ENCODE results near the gene RNF141. TPM values are rescaled to one million over a fixed set of nuclear protein-coding genes. Genes with fewer than 3 reads are reported as not detected.
A peak's percentile ranks its signal among the peaks of the same experiment; 100 is the strongest.

RNF141 gene
- total and polyA plus RNA-seq, 3 experiments from 2014 or later, result 19.2 to 20.0 (median 19.6) TPM

DNA sequence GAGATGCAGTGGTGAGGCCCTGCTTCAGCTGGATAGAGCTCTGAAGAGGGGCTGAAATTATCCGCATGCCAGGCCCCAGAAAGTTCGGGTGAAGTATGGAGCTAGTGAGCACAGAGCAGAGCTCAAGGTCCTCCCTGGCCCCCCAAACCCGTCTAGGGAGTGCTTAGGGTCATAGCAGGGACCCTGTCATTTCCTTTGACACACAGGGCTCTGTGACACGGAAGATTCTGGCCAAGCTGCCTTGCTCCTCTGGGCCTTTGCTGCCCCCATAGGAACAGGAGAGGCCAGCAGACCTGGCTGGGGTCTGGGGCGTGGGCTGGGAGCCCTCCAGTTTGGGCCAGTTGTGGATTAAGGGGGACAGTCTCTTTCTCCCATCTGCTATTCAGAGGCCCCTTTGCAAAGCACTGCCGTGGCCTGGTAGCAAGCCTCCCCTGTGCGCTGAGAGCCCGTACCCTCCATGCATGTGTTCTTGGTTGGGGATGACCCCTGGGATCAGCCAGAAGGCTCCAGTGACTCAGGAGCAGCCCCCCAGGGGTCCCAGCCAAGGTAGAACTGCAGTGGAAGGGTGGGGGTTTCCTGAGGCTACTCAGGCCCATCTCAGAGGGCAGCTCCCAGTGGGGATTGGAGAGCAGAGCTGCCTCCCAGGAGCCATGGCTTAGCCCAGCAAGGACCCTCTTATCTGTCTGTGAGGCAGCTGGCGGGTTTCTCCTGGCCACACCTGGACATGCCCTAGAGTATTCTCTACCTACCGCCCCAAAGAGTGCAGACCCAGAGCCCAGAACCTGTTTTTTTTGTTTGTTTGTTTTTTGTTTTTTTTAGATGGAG, 42.3 kb downstream of the RNF141 start:
- Mint-ChIP-seq H3K36me3 (peaks cover 0 to 90% (median 26%) of the 10 kb centered on the region in 3 donors), H3K27ac (peak overlapping the region in 2 of 8 donors; percentile 38 to 85), H3K27me3 (no peaks in the 10 kb centered on the region), H3K4me3 (no peak overlapping the region), H3K4me1 (no peaks in the 10 kb centered on the region), H3K9me3 (no peaks in the 10 kb centered on the region)
- ChIA-PET CTCF (interaction anchor here (1.2 kb wide), 1 partner anchor 43 kb away, joined by 4 read pairs; the partner anchor contains the start of gene RNF141), POLR2A (no interaction called here)
- Histone ChIP-seq H3K4me1 (ENCODE audit: insufficient read depth, low read length) (no peaks in the 10 kb centered on the region), H3K27ac (ENCODE audit: low read depth, low read length) (no peak overlapping the region), H3K27me3 (ENCODE audit: insufficient read depth, low read length, poor library complexity, severe bottlenecking) (no peaks in the 10 kb centered on the region), H3K4me3 (ENCODE audit: low read length) (no peak overlapping the region), H3K9me3 (ENCODE audit: low read length) (no peaks in the 10 kb centered on the region), H3K36me3 (ENCODE audit: insufficient read depth, low read length) (peaks cover 42% of the 10 kb centered on the region)
- no peak for DNase-seq

DNA sequence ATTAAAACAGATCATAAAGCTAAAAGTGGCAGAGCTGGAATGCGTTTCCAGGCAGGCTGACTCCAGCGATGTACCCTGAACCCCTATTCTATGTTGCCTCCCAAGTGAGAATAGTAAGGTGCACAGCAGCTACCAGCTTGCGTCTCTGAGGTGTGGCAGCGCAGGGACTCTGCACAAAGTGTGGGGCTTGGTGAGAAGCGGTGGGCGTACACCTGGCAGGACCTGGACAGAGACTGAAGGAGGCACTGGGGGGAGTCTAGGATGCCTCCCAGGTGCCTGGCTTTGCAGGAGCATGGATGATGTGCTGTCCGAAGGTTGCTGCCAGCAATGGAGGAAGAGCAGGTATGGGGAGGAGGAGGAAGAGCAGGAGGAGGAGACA, 43.0 kb downstream of the RNF141 start:
- ChIA-PET POLR2A (no interaction called here), CTCF (interaction anchor here (1.2 kb wide), 1 partner anchor 43 kb away, joined by 4 read pairs; the partner anchor contains the start of gene RNF141)
- H3K27me3 Mint-ChIP-seq, result no peaks in the 10 kb centered on the region
- H3K4me1 Mint-ChIP-seq, result no peaks in the 10 kb centered on the region
- Histone ChIP-seq H3K27me3 (ENCODE audit: insufficient read depth, low read length, poor library complexity, severe bottlenecking) (no peaks in the 10 kb centered on the region), H3K4me3 (ENCODE audit: low read length) (no peak overlapping the region), H3K9me3 (ENCODE audit: low read length) (no peaks in the 10 kb centered on the region), H3K36me3 (ENCODE audit: insufficient read depth, low read length) (peaks cover 42% of the 10 kb centered on the region), H3K4me1 (ENCODE audit: insufficient read depth, low read length) (no peaks in the 10 kb centered on the region), H3K27ac (ENCODE audit: low read depth, low read length) (no peak overlapping the region)
- no peaks in the 10 kb centered on the region for H3K9me3 Mint-ChIP-seq
- H3K27ac Mint-ChIP-seq, result peak overlapping the region in 1 of 8 donors; percentile 54
- no peak overlapping the region for H3K4me3 Mint-ChIP-seq
- no peak for DNase-seq
- peaks cover 0 to 92% (median 23%) of the 10 kb centered on the region in 3 donors for H3K36me3 Mint-ChIP-seq

- Mint-ChIP-seq H3K9me3 (no peaks in the 10 kb centered on the region), H3K36me3 (peaks cover 0 to 92% (median 24%) of the 10 kb centered on the region in 3 donors), H3K4me3 (no peak overlapping the region), H3K4me1 (no peaks in the 10 kb centered on the region), H3K27ac (peak overlapping the region in 3 of 8 donors; percentile 17 to 54 (median 34)), H3K27me3 (no peaks in the 10 kb centered on the region)
- H3K27ac ChIP-seq (ENCODE audit: low read depth, low read length), result no peak overlapping the region
- DNase-seq, result no peak
- no peaks in the 10 kb centered on the region for H3K9me3 ChIP-seq (ENCODE audit: low read length)
- H3K27me3 ChIP-seq (ENCODE audit: insufficient read depth, low read length, poor library complexity, severe bottlenecking), result no peaks in the 10 kb centered on the region
- peaks cover 42% of the 10 kb centered on the region for H3K36me3 ChIP-seq (ENCODE audit: insufficient read depth, low read length)
- ChIA-PET POLR2A (no interaction called here), CTCF (interaction anchor here (1.2 kb wide), 1 partner anchor 44 kb away, joined by 4 read pairs; the partner anchor contains the start of gene RNF141)
- no peak overlapping the region for H3K4me3 ChIP-seq (ENCODE audit: low read length)
- no peaks in the 10 kb centered on the region for H3K4me1 ChIP-seq (ENCODE audit: insufficient read depth, low read length)
Observed at GRCh38 chr11:10497371-10498021, 43.5 kb downstream of the RNF141 start.

- ChIA-PET CTCF (no interaction called here), POLR2A (no interaction called here)
- no peaks in the 10 kb centered on the region for H3K9me3 ChIP-seq (ENCODE audit: low read length)
- no peak for DNase-seq
- H3K36me3 ChIP-seq (ENCODE audit: insufficient read depth, low read length), result peaks cover 46% of the 10 kb centered on the region
- Mint-ChIP-seq H3K4me1 (no peaks in the 10 kb centered on the region), H3K27me3 (no peaks in the 10 kb centered on the region), H3K9me3 (no peaks in the 10 kb centered on the region), H3K4me3 (no peak overlapping the region), H3K36me3 (peaks cover 0 to 94% (median 25%) of the 10 kb centered on the region in 3 donors), H3K27ac (peak overlapping the region in 3 of 8 donors; percentile 38 to 79 (median 38))
- no peak overlapping the region for H3K4me3 ChIP-seq (ENCODE audit: low read length)
- H3K4me1 ChIP-seq (ENCODE audit: insufficient read depth, low read length), result no peaks in the 10 kb centered on the region
- no peaks in the 10 kb centered on the region for H3K27me3 ChIP-seq (ENCODE audit: insufficient read depth, low read length, poor library complexity, severe bottlenecking)
- H3K27ac ChIP-seq (ENCODE audit: low read depth, low read length), result no peak overlapping the region
Observed at GRCh38 chr11:10496296-10496936, 44.6 kb downstream of the RNF141 start.

- Histone ChIP-seq H3K36me3 (ENCODE audit: insufficient read depth, low read length) (peaks cover 40% of the 10 kb centered on the region), H3K27me3 (ENCODE audit: insufficient read depth, low read length, poor library complexity, severe bottlenecking) (no peaks in the 10 kb centered on the region), H3K4me3 (ENCODE audit: low read length) (no peak overlapping the region), H3K9me3 (ENCODE audit: low read length) (no peaks in the 10 kb centered on the region), H3K4me1 (ENCODE audit: insufficient read depth, low read length) (no peaks in the 10 kb centered on the region), H3K27ac (ENCODE audit: low read depth, low read length) (no peak overlapping the region)
- Mint-ChIP-seq H3K9me3 (no peaks in the 10 kb centered on the region), H3K27me3 (no peaks in the 10 kb centered on the region), H3K4me3 (no peak overlapping the region), H3K27ac (no peak overlapping the region), H3K4me1 (no peaks in the 10 kb centered on the region), H3K36me3 (peaks cover 0 to 93% (median 25%) of the 10 kb centered on the region in 3 donors)
- CTCF ChIA-PET, result interaction anchor here (1.0 kb wide), 1 partner anchor 26 kb away, joined by 3 read pairs; no protein-coding TSS in a partner anchor
- POLR2A ChIA-PET, result no interaction called here
- DNase-seq, result no peak
Observed at GRCh38 chr11:10495464-10495786, 45.6 kb downstream of the RNF141 start.

GRCh38 chr11:10494636-10495463, 46.1 kb downstream of the RNF141 start:
- Mint-ChIP-seq H3K27me3 (no peaks in the 10 kb centered on the region), H3K4me1 (peaks cover 0 to 5% (median 0%) of the 10 kb centered on the region in 3 donors), H3K9me3 (no peaks in the 10 kb centered on the region), H3K36me3 (peaks cover 0 to 93% (median 25%) of the 10 kb centered on the region in 3 donors), H3K4me3 (no peak overlapping the region), H3K27ac (peak overlapping the region in 3 of 8 donors; percentile 33 to 75 (median 68))
- ChIA-PET CTCF (interaction anchor here (0.9 to 1.0 kb wide), 2 partner anchors 10 to 26 kb away, joined by 3 read pairs; no protein-coding TSS in a partner anchor), POLR2A (no interaction called here)
- Histone ChIP-seq H3K27me3 (ENCODE audit: insufficient read depth, low read length, poor library complexity, severe bottlenecking) (no peaks in the 10 kb centered on the region), H3K36me3 (ENCODE audit: insufficient read depth, low read length) (peaks cover 34% of the 10 kb centered on the region), H3K27ac (ENCODE audit: low read depth, low read length) (no peak overlapping the region), H3K4me1 (ENCODE audit: insufficient read depth, low read length) (no peaks in the 10 kb centered on the region), H3K9me3 (ENCODE audit: low read length) (no peaks in the 10 kb centered on the region), H3K4me3 (ENCODE audit: low read length) (no peak overlapping the region)
- DNase-seq, result no peak

GRCh38 chr11:10493041-10493663, 47.8 kb downstream of the RNF141 start:
- no peaks in the 10 kb centered on the region for H3K9me3 ChIP-seq (ENCODE audit: low read length)
- no peak overlapping the region for H3K27ac ChIP-seq (ENCODE audit: low read depth, low read length)
- Mint-ChIP-seq H3K36me3 (peaks cover 0 to 90% (median 25%) of the 10 kb centered on the region in 3 donors), H3K27ac (peak overlapping the region in 1 of 8 donors; percentile 2), H3K27me3 (no peaks in the 10 kb centered on the region), H3K4me1 (peaks cover 5 to 12% (median 6%) of the 10 kb centered on the region in 3 donors), H3K4me3 (no peak overlapping the region), H3K9me3 (no peaks in the 10 kb centered on the region)
- H3K36me3 ChIP-seq (ENCODE audit: insufficient read depth, low read length), result peaks cover 25% of the 10 kb centered on the region
- ChIA-PET CTCF (no interaction called here), POLR2A (no interaction called here)
- H3K4me1 ChIP-seq (ENCODE audit: insufficient read depth, low read length), result no peaks in the 10 kb centered on the region
- H3K4me3 ChIP-seq (ENCODE audit: low read length), result no peak overlapping the region
- no peak for DNase-seq
- H3K27me3 ChIP-seq (ENCODE audit: insufficient read depth, low read length, poor library complexity, severe bottlenecking), result no peaks in the 10 kb centered on the region

All from CD8-positive, alpha-beta memory T cell (primary cell).